Measurements from ENCODE around the gene IFI6. TPM values are rescaled to one million over a fixed set of nuclear protein-coding genes. Genes with fewer than 3 reads are reported as not detected.

IFI6 gene
- polyA plus RNA-seq, 1 donor (not counting 4 experiments of a cell fraction or from before 2014, with no cell fraction given): 618 TPM

DNA sequence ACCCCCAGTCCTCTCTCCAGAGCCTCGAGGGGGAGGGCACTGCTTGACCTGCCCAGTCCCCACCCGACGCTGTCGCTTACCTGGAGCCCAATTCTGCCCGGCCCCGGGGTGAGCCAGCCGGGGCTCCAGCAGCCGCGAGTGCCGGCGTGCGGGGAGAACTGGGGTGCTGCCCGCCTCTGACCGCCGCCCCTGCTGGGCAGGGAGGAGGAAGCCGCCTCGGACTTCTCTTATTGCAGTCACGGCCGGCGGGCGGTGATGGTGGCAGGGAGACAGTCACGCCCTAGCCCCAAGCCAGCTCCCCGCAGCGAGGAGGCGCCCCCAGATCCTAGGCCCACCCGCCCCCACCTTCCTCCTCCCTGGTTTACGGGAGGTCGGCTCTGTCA lies 37.0 kb downstream of the IFI6 start, which contains the start of gene FGR:
Gene FGR (minus strand): TSS at position 201 of the 383 bp plus-strand sequence. CDS start 11,269 bp downstream, outside the sequence.
- TF ChIP-seq, protein P1, sequence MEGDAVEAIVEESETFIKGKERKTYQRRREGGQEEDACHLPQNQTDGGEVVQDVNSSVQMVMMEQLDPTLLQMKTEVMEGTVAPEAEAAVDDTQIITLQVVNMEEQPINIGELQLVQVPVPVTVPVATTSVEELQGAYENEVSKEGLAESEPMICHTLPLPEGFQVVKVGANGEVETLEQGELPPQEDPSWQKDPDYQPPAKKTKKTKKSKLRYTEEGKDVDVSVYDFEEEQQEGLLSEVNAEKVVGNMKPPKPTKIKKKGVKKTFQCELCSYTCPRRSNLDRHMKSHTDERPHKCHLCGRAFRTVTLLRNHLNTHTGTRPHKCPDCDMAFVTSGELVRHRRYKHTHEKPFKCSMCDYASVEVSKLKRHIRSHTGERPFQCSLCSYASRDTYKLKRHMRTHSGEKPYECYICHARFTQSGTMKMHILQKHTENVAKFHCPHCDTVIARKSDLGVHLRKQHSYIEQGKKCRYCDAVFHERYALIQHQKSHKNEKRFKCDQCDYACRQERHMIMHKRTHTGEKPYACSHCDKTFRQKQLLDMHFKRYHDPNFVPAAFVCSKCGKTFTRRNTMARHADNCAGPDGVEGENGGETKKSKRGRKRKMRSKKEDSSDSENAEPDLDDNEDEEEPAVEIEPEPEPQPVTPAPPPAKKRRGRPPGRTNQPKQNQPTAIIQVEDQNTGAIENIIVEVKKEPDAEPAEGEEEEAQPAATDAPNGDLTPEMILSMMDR (optimal IDR thresholded peaks at IDR 0.05 in 1 of 3, IDR thresholded peaks at IDR 0.05 in 1 of 3, conservative IDR thresholded peaks at IDR 0.05 in 1 of 3; ENCODE audit: extremely low read depth in 1 of 3, insufficient read depth in 2 of 3, low read length in 3 of 3): no peak
- TF ChIP-seq EZH2 (IDR thresholded peaks at IDR 0.05; ENCODE audit: low read length): no peak
- H4K20me1 ChIP-seq (ENCODE audit: control insufficient read depth, extremely low read depth, insufficient read depth, low read length): no peaks in the 10 kb centered on the region
- DNase-seq (ENCODE audit: low read depth, low spot score): no peak
- no peaks in the 10 kb centered on the region for H3K36me3 ChIP-seq (ENCODE audit: control insufficient read depth in 2 of 2, extremely low read depth in 1 of 2, insufficient read depth in 2 of 2, low read length in 2 of 2)
- no peaks in the 10 kb centered on the region for H3K9me1 ChIP-seq (ENCODE audit: control insufficient read depth, extremely low read depth, insufficient read depth, low read length)
- peak within 1 kb of the TSS; percentile 52 for H3K4me2 ChIP-seq (ENCODE audit: control insufficient read depth, extremely low read depth, insufficient read depth, low read depth, low read length)
- peak within 1 kb of the TSS in 2 of 3 experiments; percentile 27 to 34 for H3K4me3 ChIP-seq (ENCODE audit: control insufficient read depth in 2 of 3, extremely low read depth in 1 of 3, insufficient read depth in 2 of 3, low read depth in 1 of 3, low read length in 3 of 3)
- no peak within 1 kb of the TSS for H3K27ac ChIP-seq (ENCODE audit: control insufficient read depth, insufficient read depth, low read length)
- H3K27me3 ChIP-seq (ENCODE audit: control insufficient read depth, extremely low read depth, insufficient read depth, low read length): peaks cover 16% of the 10 kb centered on the region
- no peaks in the 10 kb centered on the region for H3K79me2 ChIP-seq (ENCODE audit: control insufficient read depth, insufficient read depth, low read length)
- no peaks in the 10 kb centered on the region for H3K9me3 ChIP-seq (ENCODE audit: control insufficient read depth, low read depth, low read length)
- H3K4me1 ChIP-seq (ENCODE audit: control insufficient read depth, extremely low read depth, insufficient read depth, low read length): peaks cover 8% of the 10 kb centered on the region
- FAIRE-seq: no peak
- dilution Hi-C loops (cut with MboI; ENCODE audit: extremely low pct_ligation_motif_present, low sequenced_read_pairs): no loop called here
- H3K9ac ChIP-seq (ENCODE audit: control insufficient read depth, extremely low read depth, insufficient read depth, low read length): peak within 1 kb of the TSS; percentile 2
- H2AFZ ChIP-seq (ENCODE audit: control insufficient read depth, low read length): peak within 1 kb of the TSS; percentile 33

DNA sequence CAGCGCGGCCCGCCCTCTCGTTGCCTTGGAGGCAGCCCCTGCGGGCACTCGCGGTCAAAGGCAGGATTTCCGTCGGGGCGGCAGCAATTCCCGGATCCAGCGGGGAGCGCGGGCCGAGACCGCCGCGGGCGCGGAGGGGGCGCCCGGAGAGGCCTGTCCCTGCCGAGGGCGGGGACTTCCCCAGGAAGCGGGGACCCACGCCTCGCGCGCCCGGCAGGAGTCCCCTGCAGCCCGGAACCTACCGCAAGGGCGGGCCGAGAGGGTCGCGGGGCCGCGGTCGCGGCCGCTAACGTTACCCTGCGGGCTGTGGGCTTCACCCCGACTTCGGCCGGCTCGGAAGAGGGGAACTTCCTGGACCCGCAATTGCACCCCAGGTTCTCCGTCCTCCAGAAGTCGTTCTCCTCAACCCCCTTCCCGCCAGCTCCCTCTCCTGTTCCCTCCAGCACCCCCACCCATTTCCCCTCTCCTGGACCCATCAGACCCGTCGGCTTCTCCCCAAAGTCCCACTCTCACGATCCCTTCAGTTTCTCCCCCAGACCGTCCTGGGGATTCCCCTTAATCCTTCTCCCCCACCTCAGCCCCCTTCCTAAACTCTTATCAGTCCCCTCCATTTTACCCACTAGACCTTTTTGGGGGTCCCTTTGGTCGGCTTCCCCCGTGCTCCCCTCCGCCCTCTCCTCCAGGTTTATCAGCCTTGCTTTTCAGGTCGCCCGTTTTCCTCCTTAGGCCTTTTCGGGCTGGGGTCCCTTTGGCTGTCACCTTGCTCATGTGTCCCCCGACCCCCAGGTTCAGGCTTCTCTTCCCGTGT lies 37.6 kb downstream of the IFI6 start:
- Histone ChIP-seq H2AFZ (ENCODE audit: control insufficient read depth, low read length) (peak overlapping the region; percentile 33), H3K9ac (ENCODE audit: control insufficient read depth, extremely low read depth, insufficient read depth, low read length) (peak overlapping the region; percentile 2), H3K36me3 (ENCODE audit: control insufficient read depth in 2 of 2, extremely low read depth in 1 of 2, insufficient read depth in 2 of 2, low read length in 2 of 2) (no peaks in the 10 kb centered on the region), H4K20me1 (ENCODE audit: control insufficient read depth, extremely low read depth, insufficient read depth, low read length) (no peaks in the 10 kb centered on the region), H3K4me1 (ENCODE audit: control insufficient read depth, extremely low read depth, insufficient read depth, low read length) (peaks cover 8% of the 10 kb centered on the region), H3K27me3 (ENCODE audit: control insufficient read depth, extremely low read depth, insufficient read depth, low read length) (peaks cover 16% of the 10 kb centered on the region), H3K9me3 (ENCODE audit: control insufficient read depth, low read depth, low read length) (no peaks in the 10 kb centered on the region), H3K27ac (ENCODE audit: control insufficient read depth, insufficient read depth, low read length) (no peak overlapping the region), H3K4me3 (ENCODE audit: control insufficient read depth in 2 of 3, extremely low read depth in 1 of 3, insufficient read depth in 2 of 3, low read depth in 1 of 3, low read length in 3 of 3) (peak overlapping the region in 2 of 3 experiments; percentile 27 to 34), H3K79me2 (ENCODE audit: control insufficient read depth, insufficient read depth, low read length) (no peaks in the 10 kb centered on the region), H3K9me1 (ENCODE audit: control insufficient read depth, extremely low read depth, insufficient read depth, low read length) (no peaks in the 10 kb centered on the region), H3K4me2 (ENCODE audit: control insufficient read depth, extremely low read depth, insufficient read depth, low read depth, low read length) (peak overlapping the region; percentile 52)
- TF ChIP-seq, protein P1 (optimal IDR thresholded peaks at IDR 0.05 in 1 of 3, IDR thresholded peaks at IDR 0.05 in 1 of 3, conservative IDR thresholded peaks at IDR 0.05 in 1 of 3; ENCODE audit: extremely low read depth in 1 of 3, insufficient read depth in 2 of 3, low read length in 3 of 3): no peak
- TF ChIP-seq EZH2 (IDR thresholded peaks at IDR 0.05; ENCODE audit: low read length): no peak
- FAIRE-seq: no peak
- no peak for DNase-seq (ENCODE audit: low read depth, low spot score)
- dilution Hi-C loops (cut with MboI; ENCODE audit: extremely low pct_ligation_motif_present, low sequenced_read_pairs): no loop called here
